HL-60/S4 treated with phorbol 12-myristate 13-acetate at 8.2 ng/mL for 4 days and 3 days (cell line): ENCODE results near the gene NPC1.

Experiments used
- in situ Hi-C: fragments of 300-500 bp; cut with MboI; formaldehyde crosslinking; loops from 2 replicates; pipeline ENCODE4 v1.15.0; 2022; ENCODE audit warnings: low sequenced_read_pairs

The NPC1 gene

DNA sequence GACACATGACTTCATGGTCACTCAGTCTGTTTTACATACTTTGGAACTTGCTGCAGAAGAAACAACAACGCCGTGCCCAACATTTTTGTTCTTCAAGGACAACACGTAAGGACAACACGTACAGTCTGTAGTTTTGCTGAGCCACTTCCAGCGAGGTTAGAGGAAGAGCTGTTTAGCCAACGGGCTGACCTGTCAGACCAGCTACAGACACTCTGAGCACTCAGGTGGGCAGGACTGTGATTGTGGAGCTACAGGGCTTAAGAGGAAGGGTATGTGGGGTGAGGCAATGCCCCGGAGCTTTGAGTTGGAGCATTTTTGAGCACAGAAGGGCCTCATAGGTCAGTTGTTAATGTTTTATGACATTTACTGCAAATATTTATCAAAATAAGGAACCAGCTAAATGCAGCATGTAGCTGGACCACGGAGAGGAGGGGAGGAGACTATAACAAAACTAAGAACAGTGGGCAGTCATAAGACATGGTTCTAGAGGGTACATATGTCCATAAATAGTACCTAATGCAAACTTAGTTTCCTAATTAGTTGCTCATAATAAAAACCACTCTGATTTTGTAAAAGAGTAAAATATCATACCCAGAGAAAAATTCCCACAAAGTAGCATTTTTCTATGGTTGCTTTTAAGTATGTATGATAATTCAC, 26.3 kb upstream of the NPC1 start:
- in situ Hi-C loops, result no loop called here

GRCh38 chr18:23609390-23610023, 23.2 kb upstream of the NPC1 start:
- in situ Hi-C loops, result no loop called here

GRCh38 chr18:23608211-23608610, 21.9 kb upstream of the NPC1 start:
- in situ Hi-C loops, result no loop called here

- in situ Hi-C loops, result no loop called here
Observed at GRCh38 chr18:23605941-23606340, 19.6 kb upstream of the NPC1 start.

GRCh38 chr18:23599809-23600208, 13.5 kb upstream of the NPC1 start:
- in situ Hi-C loops, result no loop called here

GRCh38 chr18:23596183-23596582, 9.9 kb upstream of the NPC1 start:
- in situ Hi-C loops, result no loop called here

DNA sequence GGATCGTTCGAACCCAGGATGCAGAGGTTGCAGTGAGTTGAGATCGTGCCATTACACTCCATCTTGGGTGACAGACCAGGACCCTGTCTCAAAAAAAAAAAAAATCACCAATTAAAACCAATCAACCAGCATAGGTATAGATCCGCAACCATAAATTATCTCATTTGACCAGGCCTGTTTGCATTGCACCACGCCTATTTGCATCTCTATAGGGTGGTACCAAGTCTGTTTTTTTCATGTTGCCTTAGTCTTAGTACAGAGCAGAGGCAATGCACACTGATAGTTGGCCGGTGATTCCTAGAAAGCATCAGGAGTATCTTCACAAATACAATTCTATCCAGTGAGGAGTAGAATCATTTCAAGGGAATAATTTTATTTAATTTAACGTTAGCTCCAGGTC, 9.3 kb upstream of the NPC1 start:
- in situ Hi-C loops, result no loop called here

- in situ Hi-C loops, result no loop called here
Observed at GRCh38 chr18:23593720-23594119, 7.4 kb upstream of the NPC1 start.

DNA sequence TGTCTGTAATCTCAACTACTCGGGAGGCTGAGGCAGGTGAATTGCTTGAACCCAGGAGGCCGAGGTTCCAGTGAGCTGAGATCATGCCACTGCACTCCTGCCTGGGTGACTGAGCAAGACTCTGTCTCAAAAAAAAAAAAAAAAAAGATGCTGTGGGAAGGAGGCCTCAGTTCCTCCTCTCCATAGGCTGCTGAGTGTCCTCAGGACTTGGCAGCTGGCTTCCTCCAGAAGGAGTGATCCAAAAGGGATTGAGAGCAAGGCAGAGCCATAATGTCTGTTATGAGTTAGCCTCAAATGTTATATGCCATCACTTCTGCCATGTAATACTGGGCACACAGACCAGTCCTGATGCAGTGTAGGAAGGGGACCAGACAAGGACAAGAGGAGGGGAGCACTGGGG, 6.6 kb upstream of the NPC1 start:
- in situ Hi-C loops, result no loop called here

DNA sequence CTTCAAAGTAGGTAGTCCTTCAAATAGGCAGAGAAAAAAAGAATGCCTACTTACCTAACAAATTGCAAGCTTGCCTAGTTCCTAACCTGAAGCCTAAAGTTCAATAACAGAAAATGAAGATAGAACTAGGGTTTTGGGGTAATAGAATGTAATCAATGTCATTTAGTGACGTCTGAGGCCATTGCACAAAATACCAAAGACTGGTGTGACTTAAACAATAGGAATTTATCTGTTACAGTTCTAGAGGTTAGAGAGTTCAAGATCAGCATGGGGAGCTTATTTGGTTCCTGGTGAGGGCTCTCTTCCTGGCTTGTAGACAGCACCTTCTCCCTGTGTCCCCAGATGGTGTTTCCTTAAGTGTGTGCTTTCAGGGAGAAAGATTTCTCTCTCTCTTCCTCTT, 4.7 kb upstream of the NPC1 start:
- in situ Hi-C loops, result no loop called here

GRCh38 chr18:23588836-23589560, 2.7 kb upstream of the NPC1 start:
- in situ Hi-C loops, result loop anchor here (10.0 kb wide), 1 partner anchor 64 kb away; no protein-coding TSS in a partner anchor

- in situ Hi-C loops, result loop anchor here (10.0 kb wide), 1 partner anchor 62 kb away; no protein-coding TSS in a partner anchor
Observed at GRCh38 chr18:23587220-23587642, 925 bp upstream of the NPC1 start.

DNA sequence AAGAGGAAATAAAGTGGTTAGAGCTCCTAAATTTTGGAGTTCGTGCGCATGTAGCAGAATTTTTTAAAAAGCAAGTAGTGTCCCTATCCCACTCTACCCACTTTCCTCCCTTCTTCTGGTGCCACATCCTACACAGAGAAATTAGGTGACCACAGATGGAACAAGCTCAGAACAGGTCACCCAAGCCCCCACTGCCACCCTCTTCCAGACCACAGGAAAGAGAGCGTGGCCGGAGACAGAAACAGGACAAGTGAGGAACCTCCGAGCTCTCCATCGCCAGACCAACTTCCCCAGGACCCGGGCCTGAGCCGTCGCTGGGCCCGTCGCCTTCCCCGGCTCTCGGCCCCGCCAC, 433 bp downstream of the NPC1 start:
- in situ Hi-C loops, result loop anchor here (10.0 kb wide), 1 partner anchor 61 kb away; no protein-coding TSS in a partner anchor

DNA sequence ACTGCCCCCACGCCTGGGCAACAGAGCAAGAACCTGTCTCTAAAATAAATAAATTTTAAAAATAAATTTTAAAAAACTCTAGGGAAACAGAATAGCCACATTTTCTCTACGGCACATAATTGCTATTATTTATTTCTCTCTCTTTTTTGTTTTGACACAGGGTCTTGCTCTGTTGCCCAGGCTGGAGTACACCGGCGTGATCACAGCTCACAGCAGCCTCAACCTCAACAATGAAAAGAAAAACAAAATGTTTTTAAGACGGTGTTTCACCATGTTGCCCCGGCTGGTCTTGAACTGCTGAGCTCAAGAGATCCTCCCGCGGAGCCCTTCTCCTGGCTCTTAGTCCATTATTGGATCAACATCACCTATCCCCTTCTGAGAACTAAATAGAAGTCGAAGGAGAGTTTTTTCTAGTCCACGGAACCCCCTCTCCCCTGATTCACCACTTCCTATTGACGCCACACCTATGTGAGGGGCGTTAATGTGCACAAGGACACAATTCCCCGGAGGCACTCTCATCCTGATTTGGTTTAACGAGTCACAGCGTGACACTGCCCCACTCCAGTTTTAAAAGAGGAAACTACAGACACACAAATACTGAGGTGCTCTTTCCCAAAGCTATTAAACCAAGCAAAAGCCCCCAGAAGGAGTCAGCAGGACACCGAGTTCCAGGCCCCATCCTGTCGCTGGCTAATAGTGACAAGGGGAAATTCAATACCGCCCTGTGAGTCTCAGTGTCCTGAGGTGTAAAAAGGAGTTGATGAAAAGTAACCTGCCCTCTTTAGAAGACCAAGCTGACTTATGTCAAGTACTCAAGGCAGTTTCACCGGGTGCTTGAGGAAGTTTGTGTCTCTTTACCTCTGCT, 1.1 kb downstream of the NPC1 start:
- in situ Hi-C loops, result loop anchor here (10.0 kb wide), 1 partner anchor 60 kb away; no protein-coding TSS in a partner anchor

DNA sequence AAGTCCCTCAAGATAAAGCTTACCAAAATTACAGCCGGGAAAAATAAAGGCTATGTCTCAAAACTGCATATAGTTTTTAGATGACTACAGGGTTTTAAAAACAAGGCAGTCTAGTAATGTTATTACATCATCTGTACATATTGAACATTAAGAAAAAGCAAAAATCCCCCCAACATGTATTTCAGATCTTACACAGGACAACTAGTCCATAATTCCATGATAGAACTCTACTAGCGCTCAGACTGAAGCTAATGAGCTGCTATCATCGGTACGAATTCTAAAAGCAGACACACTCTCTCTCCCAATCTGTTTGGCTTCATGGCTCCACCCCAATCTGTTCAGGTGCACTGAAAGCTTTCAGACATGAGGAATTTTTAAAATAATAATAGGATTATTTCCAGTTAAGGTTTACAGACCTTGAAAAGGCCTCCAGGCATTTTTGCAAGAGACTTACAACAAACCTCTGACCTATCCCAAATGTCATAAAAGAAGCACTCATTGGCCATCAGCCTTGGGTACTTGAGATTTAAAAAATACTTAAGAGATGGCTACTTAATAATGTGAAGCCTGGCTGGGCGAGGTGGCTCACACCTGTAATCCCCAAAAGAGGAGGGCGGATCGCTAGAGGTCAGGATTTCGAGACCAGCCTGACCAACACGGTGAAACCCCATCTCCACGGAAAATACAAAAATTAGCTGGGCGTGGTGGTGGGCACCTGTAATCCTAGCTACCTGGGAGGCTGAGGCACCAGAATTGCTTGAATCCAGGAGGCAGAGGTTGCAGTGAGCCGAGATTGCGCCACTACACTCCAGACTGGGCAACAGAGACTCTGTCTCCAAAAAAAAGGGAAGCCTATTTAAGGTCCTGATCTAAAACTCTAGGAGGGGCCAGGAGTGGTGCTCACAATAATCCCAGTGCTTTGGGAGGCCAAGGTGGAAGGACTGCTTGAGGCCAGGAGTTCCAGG, 2.0 kb downstream of the NPC1 start:
- in situ Hi-C loops, result loop anchor here (10.0 kb wide), 1 partner anchor 60 kb away; no protein-coding TSS in a partner anchor

- in situ Hi-C loops, result loop anchor here (10.0 kb wide), 1 partner anchor 58 kb away; no protein-coding TSS in a partner anchor
Observed at GRCh38 chr18:23583071-23583865, 3.0 kb downstream of the NPC1 start.

GRCh38 chr18:23580677-23581367, 5.5 kb downstream of the NPC1 start:
- in situ Hi-C loops, result loop anchor here (10.0 kb wide), 1 partner anchor 56 kb away; no protein-coding TSS in a partner anchor
